IMR-90 (cell line): ENCODE data around the gene BIRC5.

Source experiments
- CEBPB ChIP-seq: IDR thresholded peaks from 2 replicates; pipeline ENCODE4 v1.6.1; 2012; ENCODE audit warnings: low read depth, low read length, improper control_type of control experiment
- CHD1 ChIP-seq: IDR thresholded peaks from 2 replicates; pipeline ENCODE4 v1.6.1; 2012; ENCODE audit warnings: low read depth, low read length, improper control_type of control experiment
- CTCF ChIP-seq: conservative IDR thresholded peaks from 2 replicates; pipeline ENCODE4 v1.5.1; 2012; ENCODE audit warnings: mild to moderate bottlenecking, low read depth, low read length, improper control_type of control experiment
- MAFK ChIP-seq: IDR thresholded peaks from 2 replicates; pipeline ENCODE4 v1.6.1; 2012; ENCODE audit warnings: low read depth, low read length, improper control_type of control experiment
- MAZ ChIP-seq: IDR thresholded peaks from 2 replicates; pipeline ENCODE4 v1.6.1; 2012; ENCODE audit warnings: low read depth, mild to moderate bottlenecking, low read length, improper control_type of control experiment, moderate library complexity, borderline replicate concordance
- POLR2A ChIP-seq: IDR thresholded peaks from 2 replicates; pipeline ENCODE4 v1.6.1; 2012; ENCODE audit warnings: mild to moderate bottlenecking, low read depth, low read length
- RAD21 ChIP-seq: IDR thresholded peaks from 2 replicates; pipeline ENCODE4 v1.6.1; 2012; ENCODE audit warnings: low read length, improper control_type of control experiment
- RCOR1 ChIP-seq: IDR thresholded peaks from 2 replicates; pipeline ENCODE4 v1.6.1; 2012; ENCODE audit warnings: mild to moderate bottlenecking, low read length, improper control_type of control experiment; ENCODE audit not compliant: insufficient replicate concordance
- RFX5 ChIP-seq: IDR thresholded peaks from 2 replicates; pipeline ENCODE4 v1.8.0; 2012; ENCODE audit warnings: low read depth, mild to moderate bottlenecking, low read length, moderate library complexity
- USF2 ChIP-seq: fragments of 150-350 bp; IDR thresholded peaks from 2 replicates; pipeline ENCODE4 v1.6.1; 2017; ENCODE audit warnings: mild to moderate bottlenecking, antibody characterized with exemption, low read length, low read depth

GRCh38 chr17:78228176-78228575 is 14.1 kb downstream of the BIRC5 start:
- no peak for TF ChIP-seq POLR2A
- TF ChIP-seq RCOR1, result no peak
- no peak for TF ChIP-seq CTCF
- no peak for TF ChIP-seq RAD21
- no peak for TF ChIP-seq CEBPB
- TF ChIP-seq MAZ, result no peak
- TF ChIP-seq MAFK, result no peak
- no peak for TF ChIP-seq USF2
- no peak for TF ChIP-seq RFX5
- TF ChIP-seq CHD1, result no peak
